Activated CD8-positive, alpha-beta memory T cell treated with anti-CD3 and anti-CD28 coated beads for 4 hours (primary cell): ENCODE results near the gene HOXC5.
"Not testable (repeated sequence)": the region's sequence is repeated elsewhere in the genome, so short reads cannot be mapped to it uniquely, and the experiment has no call there.

Experiments used
- DNase-seq, 2 donors: peaks; one replicate each; pipeline ENCODE4 v3.0.0-alpha.2; 2020; ENCODE audit warnings: low read depth in 2 of 2

HOXC5 gene

DNA sequence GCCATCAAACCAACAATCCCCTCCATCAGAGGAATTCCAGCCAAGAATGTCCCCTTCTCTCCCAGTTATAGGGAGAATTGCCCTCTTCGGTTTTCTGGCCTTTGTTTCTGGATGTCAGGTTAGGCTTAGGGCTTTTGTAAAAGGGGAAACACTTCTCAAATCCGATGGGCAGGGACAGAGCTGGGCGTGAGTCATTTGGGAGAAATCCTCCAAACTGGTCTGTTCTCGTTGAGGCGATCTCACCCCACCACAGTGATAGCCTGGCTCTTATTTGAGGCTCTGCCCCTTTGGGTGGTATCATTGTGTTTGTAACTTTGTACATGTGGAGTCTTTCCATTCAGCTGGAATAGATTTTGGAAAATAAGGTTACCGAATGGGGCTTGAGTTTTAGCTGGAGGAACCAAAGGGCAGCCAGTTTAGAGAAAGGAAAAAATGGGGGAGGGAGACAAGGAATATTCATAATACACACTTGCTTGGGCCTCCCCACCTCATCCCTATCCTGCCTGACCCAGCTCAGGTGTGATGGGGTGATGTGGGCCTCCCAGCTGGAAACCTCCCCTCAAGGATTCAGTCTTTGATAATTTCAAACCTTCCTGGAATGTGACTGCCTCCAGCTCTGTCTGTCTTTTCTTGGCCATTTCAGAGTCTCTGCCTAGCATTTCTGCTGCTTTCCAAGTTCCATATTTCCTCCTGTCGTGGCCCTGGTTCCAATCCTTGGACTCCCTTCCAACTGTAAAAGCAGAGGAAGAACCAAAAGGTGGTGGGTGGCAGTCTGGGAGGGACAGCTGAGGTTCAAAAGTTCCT, 28.3 kb downstream of the HOXC5 start:
- DNase-seq = no peak

- DNase-seq = no peak
Observed at GRCh38 chr12:54065677-54066076, 32.8 kb downstream of the HOXC5 start.

DNA sequence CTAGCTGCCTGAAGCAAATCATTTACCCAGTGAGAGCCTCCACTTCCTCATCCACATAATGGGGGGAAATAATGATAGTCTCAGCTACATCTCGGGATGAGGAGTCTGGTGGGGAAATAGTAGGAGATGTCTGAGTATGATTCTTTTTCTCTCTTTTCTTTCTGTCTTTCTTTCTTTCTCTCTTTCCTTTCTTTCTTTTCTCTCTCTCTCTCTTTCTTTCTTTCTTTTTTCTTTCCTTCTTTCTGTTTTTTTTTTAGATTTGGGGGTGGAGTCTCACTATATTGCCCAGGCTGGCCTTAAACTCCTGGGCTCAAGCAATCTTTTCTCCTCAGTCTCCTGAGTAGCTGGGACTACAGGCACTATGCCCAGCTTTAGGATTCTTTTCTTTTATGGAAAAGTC, 33.6 kb downstream of the HOXC5 start:
- no peak for DNase-seq

GRCh38 chr12:54068418-54069070, 35.7 kb downstream of the HOXC5 start:
- DNase-seq = no peak

GRCh38 chr12:54071942-54072341, 39.1 kb downstream of the HOXC5 start:
- no peak for DNase-seq

DNA sequence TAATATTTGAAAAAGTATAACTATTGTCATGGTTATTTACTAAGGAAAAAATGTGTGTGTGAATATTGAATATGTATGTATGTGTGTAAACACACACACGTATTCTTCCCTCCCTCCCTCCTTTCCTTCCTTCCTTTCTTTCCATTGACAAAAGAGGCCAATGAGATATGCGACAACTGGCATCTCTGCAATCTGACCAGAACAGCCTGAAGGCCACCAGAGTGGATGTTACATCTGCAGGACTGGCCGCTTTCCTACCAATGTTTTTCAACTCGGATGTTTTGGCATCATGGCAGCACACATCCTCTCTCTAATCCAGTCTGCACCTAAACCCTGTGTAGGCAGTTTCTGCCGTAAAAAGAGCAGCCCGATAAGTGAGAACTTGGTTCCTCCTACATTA, 41.5 kb downstream of the HOXC5 start:
- DNase-seq = no peak

- no peak for DNase-seq
Observed at GRCh38 chr12:54075409-54075808, 42.6 kb downstream of the HOXC5 start.

- no peak for DNase-seq
Observed at GRCh38 chr12:54075974-54076373, 43.1 kb downstream of the HOXC5 start.

DNA sequence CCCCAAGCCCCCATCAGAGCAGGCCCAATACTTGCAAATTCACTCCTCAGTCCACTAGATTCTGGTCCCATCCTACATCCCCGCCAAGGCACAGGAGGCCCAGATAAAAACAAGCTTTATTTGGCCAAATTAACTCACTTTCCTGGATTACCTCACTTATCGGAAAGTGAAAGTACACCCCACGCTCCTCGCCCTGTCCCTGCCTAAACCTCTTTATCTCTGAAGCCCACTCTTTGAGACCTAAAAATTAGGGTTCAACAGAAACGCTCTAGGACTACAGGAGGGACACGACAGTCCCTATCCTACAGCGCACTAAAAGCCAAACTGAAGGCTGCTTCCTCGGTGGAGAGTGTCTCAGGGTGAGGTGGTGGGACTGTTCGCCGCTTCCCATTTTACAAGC, 45.0 kb downstream of the HOXC5 start:
- DNase-seq = not testable (repeated sequence)

- not testable (repeated sequence) for DNase-seq
Observed at GRCh38 chr12:54079115-54079514, 46.3 kb downstream of the HOXC5 start.

DNA sequence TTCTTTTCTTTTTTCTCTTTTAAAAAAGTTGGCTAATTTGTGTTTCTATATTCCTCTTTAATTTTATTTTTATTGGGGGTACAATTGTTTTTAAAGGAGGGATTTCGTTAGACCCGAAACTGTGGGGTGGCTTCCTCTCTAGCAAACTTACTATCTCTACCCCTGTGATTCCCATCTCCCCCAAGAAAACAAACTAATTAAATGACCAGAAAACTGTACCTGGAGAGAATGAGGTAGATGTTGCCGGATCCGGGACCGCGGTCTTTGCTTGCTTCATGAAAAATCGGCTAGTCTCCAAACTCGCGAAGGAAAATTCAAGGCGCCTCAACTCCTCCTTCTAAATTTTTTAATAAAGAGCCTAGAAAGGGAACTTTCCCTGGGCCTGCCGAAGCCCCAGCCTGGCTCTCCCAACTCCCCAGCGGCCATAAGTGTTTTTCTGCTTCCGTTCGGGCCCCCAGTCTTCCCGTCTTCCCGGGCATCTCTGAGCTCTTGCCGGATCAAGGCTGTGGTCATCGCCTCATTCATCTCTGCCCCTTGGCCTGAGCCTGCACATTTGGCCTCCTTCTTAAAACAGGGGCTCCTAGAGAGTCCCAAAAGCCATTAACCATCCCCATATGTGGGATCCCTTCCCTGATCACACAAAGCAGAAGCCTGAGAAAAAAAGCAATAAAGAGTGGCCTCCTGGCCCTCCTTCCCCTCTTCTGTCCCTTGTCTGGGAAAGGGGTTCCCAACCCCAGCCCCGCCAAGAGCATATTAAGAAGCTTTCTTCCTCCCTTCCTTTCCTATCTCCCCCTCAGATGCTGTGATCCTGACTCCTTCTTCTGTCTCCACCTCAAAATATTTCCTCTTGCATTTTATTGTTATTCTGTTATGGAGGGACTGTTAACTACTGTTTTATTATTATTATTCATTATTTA, 47.4 kb downstream of the HOXC5 start:
- not testable (repeated sequence) for DNase-seq

- DNase-seq = not testable (repeated sequence)
Observed at GRCh38 chr12:54081053-54081514, 48.2 kb downstream of the HOXC5 start.

- not testable (repeated sequence) for DNase-seq
Observed at GRCh38 chr12:54081581-54082396, 48.9 kb downstream of the HOXC5 start.

GRCh38 chr12:54082397-54082892, 49.6 kb downstream of the HOXC5 start:
- DNase-seq = peak in 1 of 2 donors; percentile 13
